ENCODE data around the gene AMBN.
A peak's percentile ranks its signal among the peaks of the same experiment; 100 is the strongest.

The AMBN gene, protein sequence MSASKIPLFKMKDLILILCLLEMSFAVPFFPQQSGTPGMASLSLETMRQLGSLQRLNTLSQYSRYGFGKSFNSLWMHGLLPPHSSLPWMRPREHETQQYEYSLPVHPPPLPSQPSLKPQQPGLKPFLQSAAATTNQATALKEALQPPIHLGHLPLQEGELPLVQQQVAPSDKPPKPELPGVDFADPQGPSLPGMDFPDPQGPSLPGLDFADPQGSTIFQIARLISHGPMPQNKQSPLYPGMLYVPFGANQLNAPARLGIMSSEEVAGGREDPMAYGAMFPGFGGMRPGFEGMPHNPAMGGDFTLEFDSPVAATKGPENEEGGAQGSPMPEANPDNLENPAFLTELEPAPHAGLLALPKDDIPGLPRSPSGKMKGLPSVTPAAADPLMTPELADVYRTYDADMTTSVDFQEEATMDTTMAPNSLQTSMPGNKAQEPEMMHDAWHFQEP

DNA sequence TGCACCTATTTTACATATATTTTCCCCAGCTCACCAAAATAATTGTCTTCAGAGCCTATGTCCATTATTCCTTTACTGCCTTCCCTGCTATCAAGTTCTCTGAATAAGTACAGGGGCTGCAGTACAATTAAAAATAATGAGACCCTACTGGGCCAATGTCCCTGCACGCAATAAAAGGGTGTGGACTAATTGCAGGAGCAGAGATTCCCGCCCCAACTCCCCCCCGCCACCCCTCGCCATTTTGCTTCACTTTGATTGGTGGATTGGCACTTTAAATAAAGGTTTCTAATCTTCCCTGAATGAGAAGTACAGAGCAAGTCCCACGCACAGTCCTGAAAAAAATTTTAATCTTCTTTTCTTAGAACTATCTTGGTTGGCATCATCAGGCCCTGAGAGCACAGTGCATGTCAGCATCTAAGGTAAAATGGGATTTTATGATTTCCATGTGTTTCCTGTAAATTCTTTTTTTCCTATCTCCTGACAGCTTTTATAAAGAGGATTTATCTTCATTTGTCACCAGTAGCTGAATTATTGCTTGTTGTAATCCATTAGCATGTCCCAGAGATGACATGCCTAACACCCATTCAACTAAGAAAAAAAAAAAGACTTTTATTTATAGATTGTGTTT is at the start of gene AMBN:
Gene AMBN (plus strand): TSS at position 302 of the 628 bp plus-strand sequence. CDS start 103 bp downstream, at position 405.
- FAIRE-seq, result no peak

DNA sequence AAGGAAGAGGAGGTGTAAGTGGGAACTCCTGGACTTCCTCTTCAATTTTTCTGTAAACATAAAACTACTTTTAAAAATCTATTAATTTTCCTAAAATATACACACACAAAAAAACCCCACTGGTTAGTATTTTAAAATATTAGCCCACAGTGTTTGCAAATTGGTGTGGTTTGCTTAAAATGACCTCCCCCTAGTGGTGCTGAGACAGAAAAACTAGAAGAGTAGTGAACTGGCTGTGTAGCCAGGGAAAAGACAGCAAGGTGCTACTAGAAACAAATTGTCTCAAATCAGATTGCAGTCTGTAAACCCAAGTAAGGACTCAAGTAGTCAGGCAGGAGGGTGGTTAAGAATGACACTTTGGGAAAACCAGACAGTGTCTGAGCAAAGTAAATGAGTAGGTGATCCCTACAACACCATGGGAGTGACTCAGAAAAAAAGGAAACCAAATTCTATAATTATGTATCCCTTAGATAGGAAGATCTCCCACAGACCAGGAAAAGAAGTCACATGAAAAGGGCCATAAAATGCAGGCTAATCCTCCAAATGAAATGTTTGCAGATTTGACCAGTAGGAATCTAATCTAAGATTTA is 47.7 kb upstream of the AMBN start:
- FAIRE-seq, result no peak

DNA sequence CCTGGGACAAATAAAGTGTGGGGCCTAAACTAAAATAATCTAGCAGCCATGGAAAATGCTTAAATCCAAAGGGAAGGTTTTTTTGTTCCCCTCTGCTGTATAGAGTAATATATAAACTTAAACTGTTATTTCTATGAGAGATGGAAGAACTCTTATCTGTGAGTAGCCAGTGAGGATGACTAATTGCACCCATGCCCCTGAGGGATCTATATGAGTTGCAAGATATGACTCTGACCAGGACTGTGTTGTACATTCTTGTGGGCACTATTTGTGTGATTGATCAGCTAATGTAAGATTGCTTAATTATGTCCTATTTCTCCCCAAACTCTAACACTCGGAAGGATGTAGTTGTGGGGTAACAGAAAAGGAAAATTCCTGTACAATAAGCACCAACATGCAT is 35.2 kb upstream of the AMBN start:
- no peak for FAIRE-seq

DNA sequence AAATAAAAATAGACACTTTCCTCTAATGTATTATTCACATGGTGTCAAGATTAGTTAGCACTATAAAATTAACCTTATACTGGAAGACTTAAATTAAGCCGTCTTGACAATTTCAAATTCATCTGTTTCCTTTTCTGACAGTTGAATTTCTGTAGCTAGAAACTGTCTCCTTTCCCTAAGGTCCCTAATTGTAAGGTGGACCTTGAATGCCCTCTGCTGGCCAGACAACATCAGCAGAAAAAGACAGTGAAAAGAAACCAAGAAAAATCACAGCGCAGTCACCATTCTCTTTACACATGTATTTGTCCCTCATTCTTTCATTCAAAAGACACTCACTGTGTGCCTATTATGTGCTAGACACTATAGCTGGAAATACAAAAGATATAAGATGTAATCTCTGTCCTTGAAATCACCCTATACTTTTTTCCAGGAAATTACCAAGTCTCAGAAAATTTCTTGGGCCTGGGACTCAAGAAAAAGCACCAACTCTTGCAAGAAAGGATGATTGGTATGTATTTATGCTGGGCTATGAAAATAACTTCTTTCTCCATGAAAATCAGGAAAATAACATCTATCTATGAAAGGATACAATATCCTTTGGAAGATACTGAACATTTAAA is 32.7 kb upstream of the AMBN start:
- peak; percentile 54 for FAIRE-seq

DNA sequence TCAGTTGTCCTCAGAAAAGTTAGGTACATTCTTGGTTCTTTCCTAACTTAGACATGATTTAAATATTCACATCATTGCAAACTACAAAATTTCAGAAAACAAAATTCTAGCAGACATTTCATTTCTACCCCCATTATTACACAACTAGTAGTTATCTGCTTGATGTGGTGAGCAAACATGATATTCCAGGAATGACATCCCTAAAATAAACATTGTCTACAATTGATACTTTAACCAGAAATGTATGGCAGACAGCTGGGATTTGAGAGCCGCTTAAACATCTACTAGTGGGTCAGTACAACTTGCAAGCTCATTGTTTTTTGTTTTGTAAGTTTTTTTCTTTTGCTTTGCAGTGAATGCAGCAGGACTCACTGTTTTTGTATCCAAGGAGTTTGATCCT is 32.1 kb upstream of the AMBN start:
- no peak for FAIRE-seq

DNA sequence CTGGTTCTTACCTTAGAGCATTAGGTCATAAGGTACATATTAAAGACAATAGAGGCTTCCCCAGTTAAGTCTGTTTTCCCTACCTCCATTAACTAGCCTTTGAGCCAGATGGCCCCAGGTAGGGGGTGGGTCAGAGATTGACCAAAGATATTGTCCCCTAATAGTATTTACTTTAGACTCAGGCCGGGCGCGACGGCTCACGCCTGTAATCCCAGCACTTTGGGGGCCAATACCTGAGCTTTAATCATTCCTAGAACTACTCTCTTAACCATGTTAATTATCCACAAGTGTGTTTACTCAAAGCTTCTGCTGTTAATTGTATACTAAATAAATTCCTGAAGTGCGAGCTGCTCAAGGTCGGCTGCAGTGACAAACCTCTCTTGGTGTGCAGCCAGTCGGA is 28.0 kb upstream of the AMBN start:
- FAIRE-seq, result no peak

DNA sequence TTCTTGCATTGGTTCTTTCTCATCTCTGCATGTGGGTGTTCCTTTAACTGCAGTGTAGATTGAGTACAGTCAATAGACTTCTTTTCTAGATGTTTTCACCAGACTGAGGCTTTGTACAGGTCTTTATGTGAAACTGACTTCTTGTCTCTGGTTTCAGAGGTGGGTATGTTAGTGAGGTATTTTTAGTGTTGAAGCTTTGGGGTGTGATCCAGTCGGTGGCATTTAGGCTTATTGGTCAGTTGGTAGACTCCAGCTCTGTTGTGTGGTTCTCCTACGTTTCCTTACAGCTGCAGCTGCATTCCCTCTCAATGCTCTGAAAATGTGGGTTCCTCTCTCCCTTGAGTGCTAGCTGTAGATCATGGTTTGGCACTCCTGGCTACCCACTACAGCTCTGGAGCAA is 21.3 kb upstream of the AMBN start:
- FAIRE-seq, result no peak

DNA sequence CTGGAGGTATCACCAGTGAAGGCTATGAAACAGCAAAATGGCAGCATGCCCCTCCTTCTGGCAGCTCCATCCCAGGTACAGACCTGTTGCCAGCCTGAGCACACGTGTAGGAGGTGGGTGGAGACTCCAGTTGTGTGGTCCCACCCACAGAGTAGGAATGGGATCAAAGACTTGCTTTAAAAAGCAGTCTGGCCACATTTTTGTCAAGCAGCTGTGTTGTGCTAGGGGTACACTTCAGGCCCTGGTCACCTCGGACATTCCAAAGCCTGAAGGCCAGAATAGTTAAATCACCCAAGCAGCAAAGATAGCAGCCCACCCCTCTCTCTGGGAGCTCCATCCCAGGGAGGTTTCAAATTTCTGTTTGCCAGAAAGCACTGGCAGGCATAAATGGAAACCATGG is 20.3 kb upstream of the AMBN start:
- no peak for FAIRE-seq

DNA sequence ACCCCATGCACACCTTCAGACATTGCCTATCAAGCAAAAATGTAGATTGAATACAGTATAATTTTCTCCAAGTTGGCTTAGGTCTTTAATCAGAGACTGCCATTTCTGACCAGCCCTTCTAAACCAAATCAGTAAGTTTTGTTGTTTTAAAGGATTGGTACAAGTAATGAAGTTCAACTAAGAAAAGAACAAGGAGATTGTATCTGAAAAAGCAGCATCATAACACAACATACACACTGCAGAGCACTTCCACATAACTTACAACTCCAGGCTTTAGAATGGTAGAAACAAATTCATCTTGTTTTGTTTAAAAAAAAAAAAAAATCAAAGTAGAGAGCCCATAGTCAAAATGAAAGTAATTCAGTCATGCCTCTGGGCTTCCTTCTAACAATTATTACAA is 16.1 kb upstream of the AMBN start:
- FAIRE-seq, result no peak

DNA sequence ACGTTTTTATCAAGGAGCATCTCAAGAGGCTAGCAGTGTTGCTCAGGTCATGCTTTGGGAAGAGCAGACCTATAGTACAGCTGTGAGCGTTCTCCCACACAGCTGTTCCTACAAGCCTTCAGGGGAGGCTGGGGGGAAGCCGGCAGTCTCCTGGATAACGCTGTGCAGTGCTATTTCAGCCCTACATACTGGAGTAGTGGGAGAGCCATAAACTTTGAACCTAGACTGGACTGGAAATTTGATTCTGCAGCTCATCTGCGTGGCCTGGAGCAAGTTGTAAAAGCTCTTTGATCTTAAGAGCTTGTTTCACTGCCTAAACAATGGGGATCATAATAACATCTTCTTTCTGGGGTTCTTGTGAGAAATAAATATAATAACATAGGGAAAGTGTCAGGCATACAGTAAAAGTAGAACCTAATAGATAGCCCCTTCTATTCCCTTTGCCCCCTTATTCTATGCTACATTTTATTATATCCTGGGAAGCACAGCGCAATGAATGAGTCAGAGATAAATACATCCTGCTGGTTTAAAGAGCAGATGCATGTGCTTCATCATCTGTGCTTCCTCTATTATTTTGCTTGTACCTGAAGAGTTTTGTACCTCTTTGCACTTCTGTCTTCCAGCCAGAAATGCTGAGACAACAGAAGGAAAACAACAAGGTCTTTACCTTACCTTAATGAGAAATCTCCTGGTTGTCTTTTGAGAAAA is 14.7 kb upstream of the AMBN start:
- FAIRE-seq, result no peak

DNA sequence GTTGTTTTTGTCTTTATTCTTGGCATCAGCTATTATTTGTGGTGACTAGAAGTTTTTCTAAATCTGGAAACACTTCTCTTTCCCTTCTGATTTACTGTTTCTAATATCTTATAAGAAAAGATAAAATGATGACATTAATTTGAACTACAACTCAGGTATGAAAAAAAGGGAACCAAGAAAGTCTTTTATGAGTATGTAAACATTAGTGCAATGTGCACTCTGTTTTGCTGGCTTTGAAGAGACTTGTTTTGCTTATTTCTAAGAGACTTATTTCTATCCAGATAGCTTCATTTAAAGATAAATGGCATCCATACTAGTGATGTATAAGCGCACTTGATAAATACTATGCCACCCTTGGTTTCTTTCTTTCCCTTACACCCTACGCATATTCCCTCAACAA is 10.1 kb upstream of the AMBN start:
- FAIRE-seq, result no peak

DNA sequence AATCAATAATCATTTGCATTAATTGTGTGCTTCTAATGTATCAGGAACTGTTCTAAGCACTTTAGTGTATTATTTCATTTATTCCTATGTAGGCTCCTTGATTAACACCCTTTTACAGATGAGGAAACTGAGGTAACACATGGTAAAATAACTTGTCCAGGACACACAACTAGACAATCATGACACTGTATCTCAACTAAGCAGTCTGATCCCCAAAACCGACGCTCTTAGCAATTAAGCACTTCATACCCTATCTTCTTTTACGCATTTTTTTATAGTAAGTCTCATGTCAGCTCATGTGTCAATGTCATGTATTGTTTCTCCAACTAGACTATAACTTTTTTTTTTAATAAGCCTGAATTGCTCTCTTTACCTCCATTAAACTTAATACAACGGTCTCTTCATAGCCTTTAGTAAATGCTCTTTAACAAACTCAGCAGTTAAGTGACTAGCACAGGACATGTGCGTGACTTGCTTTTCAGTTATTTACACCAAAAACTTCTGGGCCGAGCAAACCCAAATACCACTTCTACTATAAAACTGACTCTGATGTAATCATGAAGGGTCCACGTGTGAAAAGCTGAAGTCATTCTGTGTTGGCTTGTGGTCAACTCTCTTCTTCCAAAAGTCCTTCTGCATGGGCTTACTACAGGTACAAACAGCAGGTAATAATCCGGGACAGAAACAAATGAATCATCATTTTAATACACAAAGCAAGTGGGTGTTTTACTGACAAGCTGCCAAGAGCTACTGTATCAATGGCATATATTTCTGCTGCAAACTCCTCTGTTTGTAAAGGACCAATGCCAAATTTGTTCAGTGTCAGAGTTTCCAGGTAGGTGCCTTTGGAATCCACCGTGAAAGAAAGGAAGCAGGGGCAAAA is 7.9 kb upstream of the AMBN start:
- no peak for FAIRE-seq

DNA sequence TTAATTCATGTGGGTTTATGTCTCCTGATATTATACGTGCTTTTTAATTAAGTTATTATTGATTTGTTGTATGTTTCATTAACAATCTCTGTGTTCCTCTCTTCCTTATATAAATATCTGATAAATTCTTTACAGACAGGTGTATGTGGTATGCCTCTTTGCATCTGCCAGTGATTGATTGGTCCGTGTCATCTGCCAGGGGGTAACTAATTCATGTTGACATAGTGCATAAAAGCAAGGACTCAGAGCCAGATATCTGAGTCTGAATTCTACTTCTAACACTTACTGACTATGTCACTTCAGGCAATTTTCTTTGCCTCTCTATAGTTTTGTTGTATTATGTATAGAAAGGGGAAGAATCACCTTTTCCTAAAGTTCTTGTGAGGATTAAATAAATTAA is 5.2 kb upstream of the AMBN start:
- no peak for FAIRE-seq

DNA sequence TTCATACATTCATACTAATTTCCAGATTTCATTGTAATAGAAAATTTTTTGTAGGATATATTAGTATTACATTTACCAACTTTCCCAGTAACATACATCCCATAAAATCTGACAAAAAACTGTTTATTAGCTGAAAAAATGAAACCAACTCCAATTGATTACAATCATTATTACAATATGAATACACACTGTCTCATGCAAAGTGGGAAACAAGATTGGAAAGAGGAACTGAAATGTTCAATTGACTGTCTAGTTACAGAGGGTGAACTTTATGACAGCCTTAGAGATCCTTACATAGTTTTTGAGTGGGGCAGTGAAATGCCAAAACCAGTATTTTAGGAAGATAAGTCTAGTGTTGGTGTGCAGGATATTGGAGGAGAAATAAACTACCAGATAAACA is 2.3 kb upstream of the AMBN start:
- no peak for FAIRE-seq

DNA sequence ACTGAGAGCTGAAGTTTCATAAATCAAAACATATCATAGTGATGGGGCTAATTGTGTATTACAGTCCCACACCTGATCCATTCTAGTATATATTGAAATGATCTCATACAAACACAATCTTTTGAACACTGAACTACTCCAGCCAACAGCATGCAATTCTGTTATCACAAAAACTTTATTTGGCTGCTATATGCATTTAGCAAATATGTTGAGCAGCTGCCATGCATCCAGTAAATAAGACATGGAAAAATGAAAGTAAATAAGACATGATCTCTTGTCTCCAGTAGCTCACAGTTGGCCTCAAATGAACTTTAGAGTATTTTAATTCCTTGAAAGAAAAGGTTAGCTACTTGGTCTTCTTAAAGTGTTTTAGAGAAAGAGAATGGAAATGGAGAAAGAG is 2.1 kb downstream of the AMBN start:
- FAIRE-seq, result no peak

DNA sequence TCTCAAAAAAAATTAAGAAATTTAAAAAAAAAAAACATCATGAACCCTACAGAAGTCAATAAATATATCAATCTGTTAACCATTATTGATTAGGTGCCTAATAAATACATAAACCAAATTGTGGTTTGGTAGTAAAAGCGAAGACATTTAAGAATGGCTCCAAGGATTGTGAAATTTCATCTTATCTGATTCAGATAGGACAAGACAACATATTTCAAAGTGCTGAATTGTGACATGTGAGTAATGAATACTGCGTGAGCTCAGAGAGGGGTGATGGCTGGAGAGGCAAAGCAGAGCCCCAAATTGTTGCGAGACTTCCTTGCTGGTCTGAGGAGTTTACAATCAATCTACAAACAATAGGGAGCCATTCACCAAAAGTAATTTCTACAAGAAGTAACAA is 8.2 kb downstream of the AMBN start:
- FAIRE-seq, result no peak

DNA sequence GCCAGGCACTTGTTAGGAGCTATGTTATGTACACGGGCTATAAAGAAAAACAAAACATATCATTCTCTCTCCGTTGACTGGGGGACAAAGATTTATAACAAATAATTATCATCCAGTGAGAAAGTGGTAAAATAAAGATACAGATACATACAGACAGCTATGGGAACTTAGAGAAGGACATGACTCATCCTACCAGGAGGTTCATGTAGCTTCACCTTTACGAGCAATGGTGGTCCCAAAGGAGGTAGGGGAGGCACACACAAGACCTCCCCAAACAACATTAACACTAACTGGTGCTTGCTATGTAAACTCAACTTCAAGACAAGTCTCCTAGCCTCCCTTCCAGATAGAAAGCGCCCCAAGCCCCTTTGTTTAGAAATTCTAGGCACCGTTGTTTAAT is 8.9 kb downstream of the AMBN start:
- FAIRE-seq, result no peak

DNA sequence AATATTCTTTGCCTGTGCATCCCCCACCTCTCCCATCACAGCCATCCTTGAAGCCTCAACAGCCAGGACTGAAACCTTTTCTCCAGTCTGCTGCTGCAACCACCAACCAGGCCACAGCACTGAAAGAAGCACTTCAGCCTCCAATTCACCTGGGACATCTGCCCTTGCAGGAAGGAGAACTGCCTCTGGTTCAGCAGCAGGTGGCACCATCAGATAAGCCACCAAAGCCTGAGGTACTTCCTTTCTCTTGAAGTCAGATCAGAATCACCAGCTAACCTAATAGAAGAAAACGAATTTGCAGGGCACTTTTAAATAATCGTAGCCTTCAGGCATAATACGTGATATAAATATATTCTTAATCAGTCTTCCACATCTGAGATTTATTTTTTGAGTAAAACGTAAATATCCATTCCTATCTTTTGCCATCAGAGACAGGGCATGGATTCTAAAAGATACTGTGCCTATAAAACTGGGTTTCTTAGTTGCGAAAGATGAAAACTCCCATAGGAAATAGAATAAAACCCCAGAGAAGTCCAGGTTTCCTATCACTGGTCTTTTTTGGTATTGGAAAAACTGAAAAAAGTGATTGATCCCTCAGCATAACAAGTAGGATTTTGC is 9.5 kb downstream of the AMBN start:
- FAIRE-seq, result no peak

DNA sequence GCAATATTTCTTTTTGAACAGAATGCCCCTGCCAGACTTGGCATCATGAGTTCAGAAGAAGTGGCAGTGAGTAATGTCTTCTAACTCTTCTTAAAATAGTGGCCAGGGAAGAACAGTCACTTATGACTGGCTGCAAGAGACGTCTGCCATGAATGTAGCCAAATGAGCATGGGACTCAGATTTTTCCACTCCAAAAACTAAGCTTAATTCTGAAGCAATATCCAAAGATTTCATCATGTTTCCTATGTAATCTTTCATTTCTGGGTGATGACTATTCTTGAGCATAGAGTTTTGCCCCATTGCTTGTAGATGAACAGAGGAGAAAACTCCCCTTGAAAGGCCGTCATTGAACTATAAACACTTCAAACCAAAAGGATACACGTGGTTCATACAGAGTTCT is 11.8 kb downstream of the AMBN start:
- no peak for FAIRE-seq

DNA sequence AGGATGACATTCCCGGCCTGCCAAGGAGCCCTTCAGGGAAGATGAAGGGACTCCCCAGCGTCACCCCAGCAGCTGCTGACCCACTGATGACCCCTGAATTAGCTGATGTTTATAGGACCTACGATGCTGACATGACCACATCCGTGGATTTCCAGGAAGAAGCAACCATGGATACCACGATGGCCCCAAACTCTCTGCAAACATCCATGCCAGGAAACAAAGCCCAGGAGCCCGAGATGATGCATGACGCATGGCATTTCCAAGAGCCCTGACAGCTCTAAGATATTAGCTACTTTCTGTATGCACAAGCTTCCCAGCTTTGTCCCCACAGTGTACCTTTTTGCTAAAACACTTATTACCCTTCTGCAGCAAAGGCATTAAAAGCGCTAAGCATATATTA is 14.4 kb downstream of the AMBN start:
- FAIRE-seq, result no peak

DNA sequence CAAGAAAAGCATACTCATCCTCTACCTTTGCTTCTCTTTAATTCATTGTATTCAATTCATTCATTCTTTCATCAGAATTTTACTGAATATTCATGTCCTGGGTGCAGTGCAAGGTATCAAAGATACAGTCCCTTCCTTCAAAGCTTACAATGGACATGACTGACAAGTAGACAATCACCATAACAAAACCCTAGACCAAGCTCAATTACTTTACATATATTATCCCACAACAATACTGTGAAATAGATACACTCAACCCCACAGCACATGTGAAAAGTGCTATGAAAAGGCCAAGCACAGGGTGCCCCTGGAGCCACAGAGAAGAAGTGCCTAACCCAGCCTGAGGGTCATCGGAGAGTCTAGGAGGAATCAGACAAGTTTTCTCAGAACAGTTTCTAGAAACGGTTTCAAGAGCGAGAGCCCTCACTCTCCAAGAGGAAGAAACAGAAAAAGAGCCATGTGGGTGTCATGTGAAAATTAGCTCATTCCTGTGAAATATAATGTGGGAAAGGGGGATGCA is 15.3 kb downstream of the AMBN start:
- FAIRE-seq, result no peak
